ENCODE data around the gene ETV5. TPM values are rescaled to one million over a fixed set of nuclear protein-coding genes. Genes with fewer than 3 reads are reported as not detected.
"Not testable (repeated sequence)": the region's sequence is repeated elsewhere in the genome, so short reads cannot be mapped to it uniquely, and the experiment has no call there.

ETV5 gene
- total RNA-seq, 1 donor from 2014 or later: 40.6 TPM

DNA sequence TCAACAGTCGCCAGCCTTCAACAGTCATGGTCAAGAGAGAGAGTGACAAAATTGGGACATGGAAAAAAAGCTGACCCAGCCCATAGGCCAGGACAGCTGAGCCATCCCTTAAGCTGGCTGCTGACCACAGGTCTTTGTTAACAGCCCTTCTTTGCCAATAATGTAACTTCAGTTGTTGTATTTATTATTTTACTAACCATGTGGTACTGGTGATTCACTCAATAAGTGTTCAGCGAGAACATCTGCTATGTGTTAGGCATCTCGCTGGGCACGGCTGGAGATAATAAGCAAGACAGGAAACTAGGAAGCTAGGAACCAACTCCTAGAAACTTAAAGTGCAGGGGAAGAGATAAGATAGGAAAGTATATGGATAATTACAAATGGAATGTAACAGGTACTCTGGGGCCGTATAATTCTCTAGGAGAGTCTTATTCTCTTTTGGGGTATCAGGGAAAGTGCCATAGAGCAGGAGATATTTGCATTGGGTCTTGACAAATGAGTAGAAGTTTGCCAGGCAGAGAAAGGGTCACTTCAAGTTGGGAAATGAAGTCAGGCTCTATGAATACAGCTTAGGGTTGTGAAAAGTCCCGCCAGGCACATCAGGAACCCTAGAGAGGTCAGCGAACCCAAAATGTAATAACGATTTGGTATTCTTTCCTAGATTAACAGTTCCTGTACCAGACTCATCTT, 87.1 kb downstream of the ETV5 start:
- no peaks in the 10 kb centered on the region for H3K36me3 Mint-ChIP-seq (ENCODE audit: low read depth, unreplicated experiment)
- TF ChIP-seq, protein P1, sequence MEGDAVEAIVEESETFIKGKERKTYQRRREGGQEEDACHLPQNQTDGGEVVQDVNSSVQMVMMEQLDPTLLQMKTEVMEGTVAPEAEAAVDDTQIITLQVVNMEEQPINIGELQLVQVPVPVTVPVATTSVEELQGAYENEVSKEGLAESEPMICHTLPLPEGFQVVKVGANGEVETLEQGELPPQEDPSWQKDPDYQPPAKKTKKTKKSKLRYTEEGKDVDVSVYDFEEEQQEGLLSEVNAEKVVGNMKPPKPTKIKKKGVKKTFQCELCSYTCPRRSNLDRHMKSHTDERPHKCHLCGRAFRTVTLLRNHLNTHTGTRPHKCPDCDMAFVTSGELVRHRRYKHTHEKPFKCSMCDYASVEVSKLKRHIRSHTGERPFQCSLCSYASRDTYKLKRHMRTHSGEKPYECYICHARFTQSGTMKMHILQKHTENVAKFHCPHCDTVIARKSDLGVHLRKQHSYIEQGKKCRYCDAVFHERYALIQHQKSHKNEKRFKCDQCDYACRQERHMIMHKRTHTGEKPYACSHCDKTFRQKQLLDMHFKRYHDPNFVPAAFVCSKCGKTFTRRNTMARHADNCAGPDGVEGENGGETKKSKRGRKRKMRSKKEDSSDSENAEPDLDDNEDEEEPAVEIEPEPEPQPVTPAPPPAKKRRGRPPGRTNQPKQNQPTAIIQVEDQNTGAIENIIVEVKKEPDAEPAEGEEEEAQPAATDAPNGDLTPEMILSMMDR (IDR thresholded peaks at IDR 0.05; ENCODE audit: unreplicated experiment): no peak
- no peaks in the 10 kb centered on the region for H3K9me3 Mint-ChIP-seq (ENCODE audit: unreplicated experiment)
- H3K4me3 Mint-ChIP-seq (ENCODE audit: unreplicated experiment): no peak overlapping the region
- no peak overlapping the region for H3K27ac Mint-ChIP-seq (ENCODE audit: unreplicated experiment)
- no peak for DNase-seq (ENCODE audit: low spot score)
- no peaks in the 10 kb centered on the region for H3K27me3 Mint-ChIP-seq (ENCODE audit: unreplicated experiment)
- no peaks in the 10 kb centered on the region for H3K4me1 Mint-ChIP-seq (ENCODE audit: unreplicated experiment)

DNA sequence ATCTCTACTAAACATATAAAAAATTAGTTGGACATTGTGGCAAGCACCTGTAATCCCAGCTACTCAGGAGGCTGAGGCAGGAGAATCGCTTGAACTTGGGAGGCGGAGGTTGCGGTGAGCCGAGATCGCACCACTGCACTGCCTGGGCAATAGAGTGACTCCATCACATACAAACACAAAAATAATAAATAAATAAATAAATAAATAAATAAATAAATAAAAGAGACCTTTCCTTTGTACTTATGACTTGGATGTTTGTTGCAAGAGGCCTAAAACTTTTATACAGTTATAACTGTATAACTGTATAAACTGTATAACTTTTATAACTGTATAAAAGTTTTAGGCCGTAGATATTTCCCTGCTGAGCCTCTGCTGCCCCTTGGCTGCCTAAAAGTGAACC, 87.6 kb downstream of the ETV5 start:
- not testable (repeated sequence) for H3K9me3 Mint-ChIP-seq (ENCODE audit: unreplicated experiment)

DNA sequence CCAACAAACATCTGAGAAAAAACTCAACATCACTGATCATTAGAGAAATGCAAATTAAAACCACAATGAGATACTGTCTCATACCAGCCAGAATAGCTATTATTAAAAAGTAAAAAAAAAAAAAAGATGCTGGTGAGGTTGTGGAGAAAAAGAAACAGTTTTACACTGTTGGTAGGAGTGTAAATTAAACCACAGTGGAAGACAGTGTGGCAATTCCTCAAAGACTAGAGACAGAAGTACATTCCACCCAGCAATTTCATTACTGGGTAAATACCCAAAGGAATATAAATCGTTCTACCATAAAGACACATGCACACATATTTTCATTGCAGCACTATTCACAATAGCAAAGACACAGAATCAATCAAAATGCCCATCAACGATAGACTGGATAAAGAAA, 89.6 kb downstream of the ETV5 start:
- not testable (repeated sequence) for H3K36me3 Mint-ChIP-seq (ENCODE audit: low read depth, unreplicated experiment); DNase-seq (ENCODE audit: low spot score); H3K27ac Mint-ChIP-seq (ENCODE audit: unreplicated experiment); H3K27me3 Mint-ChIP-seq (ENCODE audit: unreplicated experiment); H3K4me3 Mint-ChIP-seq (ENCODE audit: unreplicated experiment); H3K4me1 Mint-ChIP-seq (ENCODE audit: unreplicated experiment); H3K9me3 Mint-ChIP-seq (ENCODE audit: unreplicated experiment)

More for the DNA sequence above, 87.6 kb downstream of the ETV5 start:
- not testable (repeated sequence) for H3K27me3 Mint-ChIP-seq (ENCODE audit: unreplicated experiment); H3K4me1 Mint-ChIP-seq (ENCODE audit: unreplicated experiment); DNase-seq (ENCODE audit: low spot score); H3K27ac Mint-ChIP-seq (ENCODE audit: unreplicated experiment); H3K4me3 Mint-ChIP-seq (ENCODE audit: unreplicated experiment); H3K36me3 Mint-ChIP-seq (ENCODE audit: low read depth, unreplicated experiment)

DNA sequence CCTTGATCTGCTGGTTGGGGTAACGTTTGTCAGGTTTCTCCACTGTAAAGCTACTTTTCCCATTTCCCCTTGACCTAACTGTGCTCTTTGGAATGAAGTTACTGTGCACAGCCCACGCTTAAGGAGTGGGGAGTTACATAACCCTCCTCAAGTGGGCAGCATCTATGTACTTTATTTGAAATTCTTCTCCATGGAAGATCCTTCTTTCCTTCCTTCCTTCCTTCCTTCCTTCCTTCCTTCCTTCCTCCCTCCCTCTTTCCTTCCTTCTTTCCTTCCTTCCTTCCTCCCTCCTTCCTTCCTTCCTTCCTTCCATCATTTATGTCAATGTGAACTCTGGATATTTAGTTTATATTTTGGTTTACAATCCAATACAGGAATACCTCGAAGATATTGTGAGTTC, 94.0 kb downstream of the ETV5 start:
- H3K4me3 Mint-ChIP-seq (ENCODE audit: unreplicated experiment): no peak overlapping the region
- TF ChIP-seq, protein P1 (IDR thresholded peaks at IDR 0.05; ENCODE audit: unreplicated experiment): no peak
- no peaks in the 10 kb centered on the region for H3K4me1 Mint-ChIP-seq (ENCODE audit: unreplicated experiment)
- H3K36me3 Mint-ChIP-seq (ENCODE audit: low read depth, unreplicated experiment): peaks cover 3% of the 10 kb centered on the region
- DNase-seq (ENCODE audit: low spot score): no peak
- H3K27me3 Mint-ChIP-seq (ENCODE audit: unreplicated experiment): no peaks in the 10 kb centered on the region
- H3K27ac Mint-ChIP-seq (ENCODE audit: unreplicated experiment): no peak overlapping the region
- H3K9me3 Mint-ChIP-seq (ENCODE audit: unreplicated experiment): peaks cover 4% of the 10 kb centered on the region

DNA sequence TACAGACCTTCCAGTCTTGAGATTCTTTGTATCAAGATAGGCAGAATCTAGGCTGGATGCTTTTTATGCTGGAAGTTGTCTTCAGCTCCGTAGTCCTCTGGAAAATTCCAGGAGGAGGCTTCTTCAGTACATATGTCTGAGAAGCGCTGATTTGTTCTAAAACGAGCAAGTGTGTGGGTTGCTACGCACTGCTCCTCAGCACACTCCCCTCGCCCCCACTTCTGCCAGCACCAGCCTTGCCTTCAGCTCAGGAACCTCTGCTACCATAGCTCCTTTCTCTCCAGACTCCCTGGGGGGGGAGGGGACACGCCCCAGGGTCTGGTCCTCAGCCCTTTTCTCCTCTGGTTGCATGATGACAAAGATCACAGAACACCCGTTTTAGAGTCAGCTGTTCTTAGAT, 95.6 kb downstream of the ETV5 start:
- Mint-ChIP-seq H3K9me3 (ENCODE audit: unreplicated experiment) (peaks cover 4% of the 10 kb centered on the region), H3K27ac (ENCODE audit: unreplicated experiment) (no peak overlapping the region), H3K4me3 (ENCODE audit: unreplicated experiment) (no peak overlapping the region), H3K27me3 (ENCODE audit: unreplicated experiment) (no peaks in the 10 kb centered on the region), H3K36me3 (ENCODE audit: low read depth, unreplicated experiment) (peaks cover 3% of the 10 kb centered on the region), H3K4me1 (ENCODE audit: unreplicated experiment) (no peaks in the 10 kb centered on the region)
- no peak for DNase-seq (ENCODE audit: low spot score)
- TF ChIP-seq, protein P1 (IDR thresholded peaks at IDR 0.05; ENCODE audit: unreplicated experiment): no peak

DNA sequence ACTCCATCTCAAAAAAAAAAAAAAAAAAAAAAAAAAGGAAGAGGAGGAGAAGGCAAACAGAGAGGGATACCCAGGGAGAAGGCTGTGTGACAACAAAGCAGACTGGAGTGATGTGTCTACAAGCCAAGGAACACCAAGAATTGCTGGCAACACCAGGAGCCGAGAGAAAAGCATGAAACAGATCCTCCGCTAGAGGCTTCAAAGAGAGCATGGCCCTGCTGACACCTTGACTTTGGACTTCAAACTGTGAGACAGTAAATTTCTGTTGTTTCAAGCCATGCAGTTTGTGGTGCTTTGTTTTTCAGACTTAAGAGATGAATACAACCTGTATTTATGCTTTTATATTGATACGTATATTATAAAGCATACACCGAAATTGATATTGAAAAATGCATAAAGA, 96.8 kb downstream of the ETV5 start:
- peaks cover 4% of the 10 kb centered on the region for H3K9me3 Mint-ChIP-seq (ENCODE audit: unreplicated experiment)
- H3K27me3 Mint-ChIP-seq (ENCODE audit: unreplicated experiment): no peaks in the 10 kb centered on the region
- H3K4me3 Mint-ChIP-seq (ENCODE audit: unreplicated experiment): no peak overlapping the region
- H3K27ac Mint-ChIP-seq (ENCODE audit: unreplicated experiment): no peak overlapping the region
- peaks cover 3% of the 10 kb centered on the region for H3K36me3 Mint-ChIP-seq (ENCODE audit: low read depth, unreplicated experiment)
- H3K4me1 Mint-ChIP-seq (ENCODE audit: unreplicated experiment): no peaks in the 10 kb centered on the region
- TF ChIP-seq, protein P1 (IDR thresholded peaks at IDR 0.05; ENCODE audit: unreplicated experiment): no peak
- no peak for DNase-seq (ENCODE audit: low spot score)
